Endothelial cell of umbilical vein (primary cell): Measurements from ENCODE around the gene RHBDF1.

Source experiments
- CTCF ChIP-seq, 2 donors: IDR thresholded peaks; 1 replicate in 1 of 2; 2 replicates in 1 of 2; pipeline ENCODE4 v1.5.1; 2011; ENCODE audit warnings: low read length in 2 of 2, mild to moderate bottlenecking in 2 of 2, moderate library complexity in 2 of 2, control low read depth in 1 of 2, inconsistent platforms in 1 of 2, low read depth in 1 of 2; ENCODE audit not compliant: insufficient read depth in 1 of 2; ENCODE audit errors: extremely low read depth in 1 of 2
- EZH2 ChIP-seq: IDR thresholded peaks from 2 replicates; pipeline ENCODE4 v1.6.1; 2012; ENCODE audit warnings: borderline replicate concordance, low read depth, mild to moderate bottlenecking, moderate library complexity, low read length, inconsistent platforms; ENCODE audit not compliant: severe bottlenecking
- GATA2 ChIP-seq: IDR thresholded peaks from 2 replicates; pipeline ENCODE4 v1.7.0; 2011; ENCODE audit warnings: low read depth, mild to moderate bottlenecking, moderate library complexity, mixed read lengths, low read length; ENCODE audit not compliant: insufficient read length, insufficient read depth
- MAX ChIP-seq: IDR thresholded peaks from 2 replicates; pipeline ENCODE4 v1.6.1; 2011; ENCODE audit not compliant: insufficient read depth, insufficient read length
- POLR2A ChIP-seq: IDR thresholded peaks from 2 replicates; pipeline ENCODE4 v1.6.1; 2012; ENCODE audit warnings: low read depth, mild to moderate bottlenecking, control low read depth, low read length
- POLR2AphosphoS5 ChIP-seq: IDR thresholded peaks from 2 replicates; pipeline ENCODE4 v1.6.1; 2012; ENCODE audit warnings: low read depth, mild to moderate bottlenecking, control low read depth, low read length, moderate library complexity; ENCODE audit not compliant: insufficient read depth

GRCh38 chr16:60929-61878, 11.2 kb downstream of the RHBDF1 start:
- TF ChIP-seq CTCF (IDR thresholded peaks at IDR 0.05; ENCODE audit: extremely low read depth in 1 of 2, insufficient read depth in 1 of 2, low read depth in 1 of 2, low read length in 2 of 2) = no peak
- no peak for TF ChIP-seq POLR2A
- no peak for TF ChIP-seq GATA2
- no peak for TF ChIP-seq EZH2
- no peak for TF ChIP-seq MAX
- TF ChIP-seq POLR2AphosphoS5 = no peak
